ENCODE data around the gene ZNF567.
"Not testable (repeated sequence)": the region's sequence is repeated elsewhere in the genome, so short reads cannot be mapped to it uniquely, and the experiment has no call there.

DNA sequence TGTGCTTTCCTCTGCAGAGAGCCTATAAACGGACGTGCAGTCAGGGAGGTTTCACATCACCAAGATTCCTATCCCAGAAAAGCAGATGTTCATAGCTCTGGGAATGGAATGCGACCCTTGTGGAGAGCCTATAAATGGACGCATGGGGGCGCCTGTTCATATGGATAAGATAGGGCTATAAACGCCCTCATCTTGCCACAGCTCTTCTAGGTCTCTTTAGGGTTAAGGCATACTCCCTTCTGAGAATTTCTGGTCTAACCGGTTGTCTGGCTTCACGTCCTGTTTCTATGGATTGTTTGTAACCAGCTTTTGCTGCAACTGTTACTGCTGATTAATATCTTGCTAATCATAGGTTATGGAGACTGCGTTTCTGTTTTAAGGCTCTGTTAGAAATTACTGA is 48.8 kb downstream of the ZNF567 start:
- TF ChIP-seq, protein P1, sequence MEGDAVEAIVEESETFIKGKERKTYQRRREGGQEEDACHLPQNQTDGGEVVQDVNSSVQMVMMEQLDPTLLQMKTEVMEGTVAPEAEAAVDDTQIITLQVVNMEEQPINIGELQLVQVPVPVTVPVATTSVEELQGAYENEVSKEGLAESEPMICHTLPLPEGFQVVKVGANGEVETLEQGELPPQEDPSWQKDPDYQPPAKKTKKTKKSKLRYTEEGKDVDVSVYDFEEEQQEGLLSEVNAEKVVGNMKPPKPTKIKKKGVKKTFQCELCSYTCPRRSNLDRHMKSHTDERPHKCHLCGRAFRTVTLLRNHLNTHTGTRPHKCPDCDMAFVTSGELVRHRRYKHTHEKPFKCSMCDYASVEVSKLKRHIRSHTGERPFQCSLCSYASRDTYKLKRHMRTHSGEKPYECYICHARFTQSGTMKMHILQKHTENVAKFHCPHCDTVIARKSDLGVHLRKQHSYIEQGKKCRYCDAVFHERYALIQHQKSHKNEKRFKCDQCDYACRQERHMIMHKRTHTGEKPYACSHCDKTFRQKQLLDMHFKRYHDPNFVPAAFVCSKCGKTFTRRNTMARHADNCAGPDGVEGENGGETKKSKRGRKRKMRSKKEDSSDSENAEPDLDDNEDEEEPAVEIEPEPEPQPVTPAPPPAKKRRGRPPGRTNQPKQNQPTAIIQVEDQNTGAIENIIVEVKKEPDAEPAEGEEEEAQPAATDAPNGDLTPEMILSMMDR (IDR thresholded peaks at IDR 0.05), result not testable (repeated sequence)
- TF ChIP-seq EZH2 (IDR thresholded peaks at IDR 0.05; ENCODE audit: borderline replicate concordance, insufficient read depth, low read depth, low read length, poor library complexity, severe bottlenecking), result not testable (repeated sequence)
